Caco-2 (cell line): ENCODE data around the gene ALDH4A1. TPM values are rescaled to one million over a fixed set of nuclear protein-coding genes. Genes with fewer than 3 reads are reported as not detected.

Experiments used
- BruUV-seq: library from RNA; stranded (reverse); fragments of 400-500 nt; replicated peaks from 2 replicates; lab custom pipeline; 2021; lab: Mats Ljungman, UMichigan
- CTCF ChIA-PET: fragments of 300-600 bp; sonication (Branson Sonifier 250); formaldehyde crosslinking; loops from one replicate; lab custom pipeline; 2022; ENCODE audit warnings: antibody characterized with exemption; lab: Charles Lee
- POLR2A ChIA-PET: fragments of 300-600 bp; sonication (Branson Sonifier 250); formaldehyde crosslinking; loops from one replicate; lab custom pipeline; 2022; ENCODE audit warnings: antibody characterized with exemption; lab: Charles Lee
- DNase-seq, 2 experiments: peaks; one replicate each; pipeline versions ENCODE4 v3.0.0 to v3.0.0-alpha.2; 2020 to 2022
- H3K27me3 ChIP-seq: replicated peaks from 2 replicates; pipeline ENCODE4 v1.6.0; 2011; ENCODE audit warnings: low read length; ENCODE audit not compliant: control insufficient read depth, insufficient read depth
- H3K36me3 ChIP-seq: 2 replicates; pipeline ENCODE4 v1.5.1; 2011; ENCODE audit warnings: low read length; ENCODE audit not compliant: control insufficient read depth, insufficient read depth
- H3K4me1 ChIP-seq: fragments of 250-450 bp; sonication (Bioruptor Pico); 2 replicates; pipeline ENCODE4 v1.5.1; 2020; ENCODE audit warnings: mild to moderate bottlenecking
- H3K4me3 ChIP-seq: 2 replicates; pipeline ENCODE4 v1.5.1; 2011; ENCODE audit warnings: low read depth, mild to moderate bottlenecking, control low read depth, low read length
- H3K9me3 ChIP-seq: fragments of 250-450 bp; sonication (Bioruptor Pico); 2 replicates; pipeline ENCODE4 v1.5.1; 2020; ENCODE audit warnings: mild to moderate bottlenecking, moderate library complexity
- H3K27ac Mint-ChIP-seq: one replicate; pipeline ENCODE4 v1.8.0; 2022; ENCODE audit warnings: mixed read lengths; ENCODE audit not compliant: unreplicated experiment
- H3K27me3 Mint-ChIP-seq: one replicate; pipeline ENCODE4 v1.8.0; 2022; ENCODE audit warnings: mixed read lengths; ENCODE audit not compliant: insufficient read depth, unreplicated experiment
- H3K36me3 Mint-ChIP-seq: one replicate; pipeline ENCODE4 v1.8.0; 2022; ENCODE audit warnings: mild to moderate bottlenecking, mixed read lengths; ENCODE audit not compliant: insufficient read depth, unreplicated experiment
- H3K4me1 Mint-ChIP-seq: one replicate; pipeline ENCODE4 v1.8.0; 2022; ENCODE audit warnings: low read depth, mixed read lengths; ENCODE audit not compliant: unreplicated experiment
- H3K4me3 Mint-ChIP-seq: one replicate; pipeline ENCODE4 v1.8.0; 2022; ENCODE audit warnings: mild to moderate bottlenecking, moderate library complexity, mixed read lengths; ENCODE audit not compliant: unreplicated experiment
- H3K9me3 Mint-ChIP-seq: one replicate; pipeline ENCODE4 v1.8.0; 2022; ENCODE audit warnings: mixed read lengths; ENCODE audit not compliant: unreplicated experiment
- intact Hi-C: fragments of 100-400 bp; cut with micrococcal nuclease; formaldehyde crosslinking; loops from one replicate; pipeline ENCODE4 v1.10.0; 2022; ENCODE audit not compliant: unreplicated experiment
- total RNA-seq: library from RNA; stranded (reverse); gene quantifications from 2 replicates; pipeline ENCODE4 v1.2.3, GENCODE V29; 2022
- TF ChIP-seq, protein P1 (sequence below), 2 experiments: fragments of 200-600 bp in 1 of 2; IDR thresholded peaks; 1 replicate in 1 of 2; 2 replicates in 1 of 2; pipeline versions ENCODE4 v1.5.1 to v1.8.0; 2011 to 2022; ENCODE audit warnings: antibody characterized with exemption in 1 of 2, control low read depth in 1 of 2, inconsistent platforms in 1 of 2, low read depth in 1 of 2, low read length in 1 of 2, mild to moderate bottlenecking in 1 of 2, moderate library complexity in 1 of 2; ENCODE audit not compliant: insufficient read depth in 1 of 2, severe bottlenecking in 1 of 2, unreplicated experiment in 1 of 2

ALDH4A1 gene
- total RNA-seq, 1 experiment from 2014 or later = 18.0 TPM

DNA sequence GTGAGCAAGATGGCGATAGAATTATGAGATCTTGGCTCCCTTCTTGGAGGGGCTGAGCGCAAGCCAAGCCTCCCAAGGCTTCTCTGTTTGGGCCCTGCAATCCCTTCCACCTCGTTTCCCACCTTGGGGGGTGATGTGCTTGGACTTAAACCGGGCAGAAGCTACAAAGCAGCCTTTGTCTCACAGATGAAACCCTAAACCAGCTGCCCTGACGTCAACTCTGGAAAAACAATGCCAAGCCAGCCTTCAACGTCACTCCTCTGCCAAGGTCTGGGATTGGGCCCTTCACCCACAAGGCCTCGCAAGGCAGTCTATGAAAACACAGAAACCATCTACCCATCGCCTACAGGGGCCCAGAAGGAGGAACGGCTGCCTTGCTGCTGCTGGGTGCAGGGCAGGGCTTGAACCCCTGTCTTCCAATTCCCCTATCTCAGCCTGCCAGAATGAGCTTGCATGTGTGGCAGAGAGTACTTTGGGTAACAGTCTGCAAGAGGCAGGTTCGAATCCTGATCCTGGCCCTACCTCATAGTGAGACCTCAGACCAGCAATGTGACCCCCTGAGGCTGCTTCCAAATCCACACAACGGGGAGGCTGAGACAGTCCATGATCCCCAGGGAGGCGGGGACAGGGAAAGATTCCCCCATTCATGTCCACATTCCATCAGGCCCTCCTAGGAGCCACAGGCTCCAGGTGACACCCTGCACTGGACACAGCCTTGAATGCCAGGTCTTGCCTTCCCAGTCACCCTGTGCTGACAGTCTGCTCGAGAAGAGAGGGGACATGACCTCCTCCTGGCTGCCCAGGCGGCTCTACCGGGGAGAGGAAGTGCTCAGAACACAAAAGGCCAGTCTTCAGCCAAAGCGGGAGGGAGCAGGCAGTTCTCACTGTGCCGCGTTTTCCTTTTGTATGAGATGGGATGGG lies 39.1 kb upstream of the ALDH4A1 start:
- TF ChIP-seq, protein P1, sequence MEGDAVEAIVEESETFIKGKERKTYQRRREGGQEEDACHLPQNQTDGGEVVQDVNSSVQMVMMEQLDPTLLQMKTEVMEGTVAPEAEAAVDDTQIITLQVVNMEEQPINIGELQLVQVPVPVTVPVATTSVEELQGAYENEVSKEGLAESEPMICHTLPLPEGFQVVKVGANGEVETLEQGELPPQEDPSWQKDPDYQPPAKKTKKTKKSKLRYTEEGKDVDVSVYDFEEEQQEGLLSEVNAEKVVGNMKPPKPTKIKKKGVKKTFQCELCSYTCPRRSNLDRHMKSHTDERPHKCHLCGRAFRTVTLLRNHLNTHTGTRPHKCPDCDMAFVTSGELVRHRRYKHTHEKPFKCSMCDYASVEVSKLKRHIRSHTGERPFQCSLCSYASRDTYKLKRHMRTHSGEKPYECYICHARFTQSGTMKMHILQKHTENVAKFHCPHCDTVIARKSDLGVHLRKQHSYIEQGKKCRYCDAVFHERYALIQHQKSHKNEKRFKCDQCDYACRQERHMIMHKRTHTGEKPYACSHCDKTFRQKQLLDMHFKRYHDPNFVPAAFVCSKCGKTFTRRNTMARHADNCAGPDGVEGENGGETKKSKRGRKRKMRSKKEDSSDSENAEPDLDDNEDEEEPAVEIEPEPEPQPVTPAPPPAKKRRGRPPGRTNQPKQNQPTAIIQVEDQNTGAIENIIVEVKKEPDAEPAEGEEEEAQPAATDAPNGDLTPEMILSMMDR (IDR thresholded peaks at IDR 0.05; ENCODE audit: insufficient read depth in 1 of 2, low read depth in 1 of 2, low read length in 1 of 2, severe bottlenecking in 1 of 2, unreplicated experiment in 1 of 2) = no peak
- no TSS peak for BruUV-seq
- Mint-ChIP-seq H3K36me3 (peaks cover 16% of the 10 kb centered on the region), H3K27me3 (no peaks in the 10 kb centered on the region), H3K27ac (no peak overlapping the region), H3K4me3 (no peak overlapping the region), H3K9me3 (no peaks in the 10 kb centered on the region), H3K4me1 (peaks cover 37% of the 10 kb centered on the region)
- H3K9me3 ChIP-seq = no peaks in the 10 kb centered on the region
- CTCF ChIA-PET = interaction anchor here (1.6 kb wide), 1 partner anchor 34 kb away, joined by 3 read pairs; no protein-coding TSS in a partner anchor
- no peak for DNase-seq
- H3K4me3 ChIP-seq = no peak overlapping the region
- H3K27me3 ChIP-seq = no peaks in the 10 kb centered on the region
- H3K4me1 ChIP-seq = peaks cover 36% of the 10 kb centered on the region
- no peaks in the 10 kb centered on the region for H3K36me3 ChIP-seq
- intact Hi-C loops = no loop called here
- POLR2A ChIA-PET = no interaction called here

GRCh38 chr1:18940303-18941020 lies 38.1 kb upstream of the ALDH4A1 start:
- no peaks in the 10 kb centered on the region for H3K9me3 Mint-ChIP-seq
- TF ChIP-seq, protein P1 (IDR thresholded peaks at IDR 0.05; ENCODE audit: insufficient read depth in 1 of 2, low read depth in 1 of 2, low read length in 1 of 2, severe bottlenecking in 1 of 2, unreplicated experiment in 1 of 2) = no peak
- Histone ChIP-seq H3K4me3 (no peak overlapping the region), H3K27me3 (no peaks in the 10 kb centered on the region), H3K9me3 (no peaks in the 10 kb centered on the region), H3K4me1 (peaks cover 39% of the 10 kb centered on the region), H3K36me3 (no peaks in the 10 kb centered on the region)
- POLR2A ChIA-PET = no interaction called here
- peaks cover 23% of the 10 kb centered on the region for H3K36me3 Mint-ChIP-seq
- H3K4me1 Mint-ChIP-seq = peaks cover 36% of the 10 kb centered on the region
- H3K27ac Mint-ChIP-seq = peak overlapping the region; percentile 79
- intact Hi-C loops = no loop called here
- no peak overlapping the region for H3K4me3 Mint-ChIP-seq
- CTCF ChIA-PET = interaction anchor here (0.7 to 1.6 kb wide), 3 partner anchors 17 to 1121 kb away, joined by 3 read pairs; no protein-coding TSS in a partner anchor
- no peaks in the 10 kb centered on the region for H3K27me3 Mint-ChIP-seq
- no peak for DNase-seq
- BruUV-seq = no TSS peak
